Activated CD8-positive, alpha-beta T cell treated with anti-CD3 and anti-CD28 coated beads for 36 hours (primary cell): ENCODE measurements around the gene CCDC169. TPM values are rescaled to one million over a fixed set of nuclear protein-coding genes. Genes with fewer than 3 reads are reported as not detected.

Experiments used
- ATAC-seq: fragments of 200-7000 bp; cut with Tn5 transposase; one replicate; pipeline ENCODE4 v1.10.0; 2021; ENCODE audit warnings: mild to moderate bottlenecking, moderate library complexity
- CTCF ChIA-PET: fragments of 350-600 bp; sonication (Branson Sonifier 250); formaldehyde crosslinking; loops from one replicate; lab custom pipeline; 2021; ENCODE audit warnings: antibody characterized with exemption; lab: Charles Lee
- POLR2A ChIA-PET: fragments of 350-600 bp; sonication (Branson Sonifier 250); formaldehyde crosslinking; loops from one replicate; lab custom pipeline; 2021; ENCODE audit warnings: antibody characterized with exemption; lab: Charles Lee
- DNase-seq: peaks from one replicate; pipeline ENCODE4 v3.0.0-alpha.2; 2020
- H3K27ac Mint-ChIP-seq: one replicate; pipeline ENCODE4 v1.8.0; 2021; ENCODE audit warnings: mild to moderate bottlenecking, mixed read lengths
- H3K27me3 Mint-ChIP-seq: one replicate; pipeline ENCODE4 v1.8.0; 2021; ENCODE audit warnings: mixed read lengths
- H3K36me3 Mint-ChIP-seq: one replicate; pipeline ENCODE4 v1.8.0; 2021; ENCODE audit warnings: low read depth, mixed read lengths
- H3K4me1 Mint-ChIP-seq: one replicate; pipeline ENCODE4 v1.8.0; 2021; ENCODE audit warnings: low read depth, mixed read lengths
- H3K4me3 Mint-ChIP-seq: one replicate; pipeline ENCODE4 v1.8.0; 2021; ENCODE audit warnings: mild to moderate bottlenecking, moderate library complexity, mixed read lengths
- H3K9me3 Mint-ChIP-seq: one replicate; pipeline ENCODE4 v1.8.0; 2021; ENCODE audit warnings: mixed read lengths
- CTCF ChIP-seq: fragments of 200-600 bp; IDR thresholded peaks from one replicate; pipeline ENCODE4 v1.8.0; 2022; ENCODE audit warnings: antibody characterized with exemption, mild to moderate bottlenecking
- intact Hi-C: fragments of 100-400 bp; cut with micrococcal nuclease; formaldehyde crosslinking; loops from one replicate; pipeline ENCODE4 v1.10.0; 2022
- total RNA-seq, 2 experiments: library from RNA; stranded (reverse); gene quantifications; one replicate each; pipeline ENCODE4 v1.2.3, GENCODE V29; 2021

Gene CCDC169
- total RNA-seq, 2 experiments from 2014 or later, result not detected

- H3K36me3 Mint-ChIP-seq, result no peaks in the 10 kb centered on the region
- no peak for TF ChIP-seq CTCF
- no peaks in the 10 kb centered on the region for H3K9me3 Mint-ChIP-seq
- DNase-seq (no peak), ATAC-seq (no peak)
- no peak overlapping the region for H3K27ac Mint-ChIP-seq
- no peaks in the 10 kb centered on the region for H3K4me1 Mint-ChIP-seq
- H3K27me3 Mint-ChIP-seq, result no peaks in the 10 kb centered on the region
- intact Hi-C loops, result no loop called here
- POLR2A ChIA-PET, result no interaction called here
- no peak overlapping the region for H3K4me3 Mint-ChIP-seq
- CTCF ChIA-PET, result no interaction called here
Measured at GRCh38 chr13:36261011-36261410, 36.6 kb downstream of the CCDC169 start.

- no peak for DNase-seq
Measured at GRCh38 chr13:36259361-36260137, 38.1 kb downstream of the CCDC169 start.

GRCh38 chr13:36258831-36259230 is 38.8 kb downstream of the CCDC169 start:
- Mint-ChIP-seq H3K27ac (no peak overlapping the region), H3K4me3 (no peak overlapping the region), H3K27me3 (no peaks in the 10 kb centered on the region), H3K36me3 (no peaks in the 10 kb centered on the region), H3K4me1 (no peaks in the 10 kb centered on the region), H3K9me3 (no peaks in the 10 kb centered on the region)
- ChIA-PET CTCF (no interaction called here), POLR2A (no interaction called here)
- intact Hi-C loops, result no loop called here
- ATAC-seq (no peak), DNase-seq (no peak)
- TF ChIP-seq CTCF, result no peak

More at GRCh38 chr13:36259361-36260137, 38.1 kb downstream of the CCDC169 start:
- ChIA-PET POLR2A (no interaction called here), CTCF (no interaction called here)
- no peak for ATAC-seq
- H3K27me3 Mint-ChIP-seq, result no peaks in the 10 kb centered on the region
- TF ChIP-seq CTCF, result no peak
- no peaks in the 10 kb centered on the region for H3K9me3 Mint-ChIP-seq
- intact Hi-C loops, result no loop called here
- no peak overlapping the region for H3K27ac Mint-ChIP-seq
- H3K36me3 Mint-ChIP-seq, result no peaks in the 10 kb centered on the region
- no peaks in the 10 kb centered on the region for H3K4me1 Mint-ChIP-seq
- no peak overlapping the region for H3K4me3 Mint-ChIP-seq

GRCh38 chr13:36251526-36251925 is 46.1 kb downstream of the CCDC169 start:
- DNase-seq, result no peak
- Mint-ChIP-seq H3K4me1 (no peaks in the 10 kb centered on the region), H3K27me3 (no peaks in the 10 kb centered on the region), H3K4me3 (no peak overlapping the region), H3K27ac (no peak overlapping the region), H3K36me3 (no peaks in the 10 kb centered on the region), H3K9me3 (no peaks in the 10 kb centered on the region)
- ChIA-PET POLR2A (no interaction called here), CTCF (no interaction called here)
- no peak for TF ChIP-seq CTCF
- intact Hi-C loops, result no loop called here
- ATAC-seq, result no peak

- no peak overlapping the region for H3K4me3 Mint-ChIP-seq
- H3K9me3 Mint-ChIP-seq, result no peaks in the 10 kb centered on the region
- no peak overlapping the region for H3K27ac Mint-ChIP-seq
- ATAC-seq (no peak), DNase-seq (no peak)
- ChIA-PET CTCF (no interaction called here), POLR2A (interaction anchor here (1.0 kb wide), 1 partner anchor 310 kb away, joined by 3 read pairs; no protein-coding TSS in a partner anchor)
- H3K4me1 Mint-ChIP-seq, result no peaks in the 10 kb centered on the region
- TF ChIP-seq CTCF, result no peak
- intact Hi-C loops, result no loop called here
- H3K36me3 Mint-ChIP-seq, result no peaks in the 10 kb centered on the region
- H3K27me3 Mint-ChIP-seq, result no peaks in the 10 kb centered on the region
Measured at GRCh38 chr13:36251017-36251416, 46.6 kb downstream of the CCDC169 start.
